Measurements from ENCODE around the gene NKIRAS2. TPM values are rescaled to one million over a fixed set of nuclear protein-coding genes. Genes with fewer than 3 reads are reported as not detected.

Gene NKIRAS2
- total and polyA plus RNA-seq, 2 experiments from 2014 or later: 31.3 to 52.9 TPM

GRCh38 chr17:42050393-42051012 is 30.6 kb downstream of the NKIRAS2 start, which contains the start of gene C17orf113:
C17orf113 (minus strand) TSS chr17:42050601; CDS start chr17:42043376, 7,225 bp downstream.
- Histone ChIP-seq H3K27me3 (ENCODE audit: insufficient read depth) (no peaks in the 10 kb centered on the region), H3K4me1 (ENCODE audit: insufficient read depth) (peaks cover 34% of the 10 kb centered on the region), H3K79me2 (replicated peaks; ENCODE audit: insufficient read depth) (no peaks in the 10 kb centered on the region), H3K9me2 (ENCODE audit: insufficient read depth) (no peaks in the 10 kb centered on the region), H4K20me1 (replicated peaks; ENCODE audit: insufficient read depth) (no peaks in the 10 kb centered on the region), H3K4me2 (peak within 1 kb of the TSS; percentile 87), H3K36me3 (ENCODE audit: insufficient read depth) (no peaks in the 10 kb centered on the region), H2AFZ (peak within 1 kb of the TSS; percentile 98), H3F3A (replicated peaks; ENCODE audit: low read depth) (0 out of 2 replicates have a peak, but pooled peaks cover 7% of the 10 kb centered on the region), H3K4me3 (peak within 1 kb of the TSS; percentile 63), H3K27ac (ENCODE audit: low read depth) (no peak within 1 kb of the TSS)
- Mint-ChIP-seq H3K9me3 (no peaks in the 10 kb centered on the region), H3K27me3 (ENCODE audit: insufficient read depth, low read depth, poor library complexity) (peaks cover 22% of the 10 kb centered on the region), H3K4me1 (peaks cover 46% of the 10 kb centered on the region), H3K27ac (no peak within 1 kb of the TSS), H3K4me3 (peak within 1 kb of the TSS; percentile 86), H3K36me3 (ENCODE audit: low read depth) (no peaks in the 10 kb centered on the region)
- TF ChIP-seq CREB1 (CRISPR knock-in tag; IDR thresholded peaks at IDR 0.05; ENCODE audit: low read depth) (no peak), ZNF114 (CRISPR knock-in tag; IDR thresholded peaks at IDR 0.05) (no peak), CTCF (conservative IDR thresholded peaks at IDR 0.05; ENCODE audit: low read depth in 2 of 2) (peak; percentile 4 to 57), POLR2AphosphoS5 (IDR thresholded peaks at IDR 0.05; ENCODE audit: low read depth) (peak; percentile 59)
- peak; percentile 81 for DNase-seq (ENCODE audit: low spot score)
- peak; percentile 81 for ATAC-seq

- Mint-ChIP-seq H3K9me3 (no peaks in the 10 kb centered on the region), H3K4me3 (peak overlapping the region; percentile 84), H3K27ac (no peak overlapping the region), H3K36me3 (ENCODE audit: low read depth) (no peaks in the 10 kb centered on the region), H3K4me1 (peaks cover 51% of the 10 kb centered on the region), H3K27me3 (ENCODE audit: insufficient read depth, low read depth, poor library complexity) (peaks cover 22% of the 10 kb centered on the region)
- no peak for DNase-seq (ENCODE audit: low spot score)
- Histone ChIP-seq H3K4me1 (ENCODE audit: insufficient read depth) (peaks cover 34% of the 10 kb centered on the region), H3K27ac (ENCODE audit: low read depth) (no peak overlapping the region), H3K27me3 (ENCODE audit: insufficient read depth) (no peaks in the 10 kb centered on the region), H3K4me3 (peak overlapping the region; percentile 63), H3F3A (replicated peaks; ENCODE audit: low read depth) (0 out of 2 replicates have a peak, but pooled peaks cover 7% of the 10 kb centered on the region), H3K79me2 (replicated peaks; ENCODE audit: insufficient read depth) (no peaks in the 10 kb centered on the region), H3K4me2 (peak overlapping the region; percentile 84), H3K9me2 (ENCODE audit: insufficient read depth) (no peaks in the 10 kb centered on the region), H3K36me3 (ENCODE audit: insufficient read depth) (no peaks in the 10 kb centered on the region), H4K20me1 (replicated peaks; ENCODE audit: insufficient read depth) (no peaks in the 10 kb centered on the region), H2AFZ (no peak overlapping the region)
- ATAC-seq: peak; percentile 2; the same call in 2 of the 3 replicates
- TF ChIP-seq ZNF331 (CRISPR knock-in tag; IDR thresholded peaks at IDR 0.05; ENCODE audit: low read depth) (no peak), EZH2phosphoT487 (IDR thresholded peaks at IDR 0.05; ENCODE audit: unreplicated experiment) (no peak)
- TF ChIP-seq, protein P1, sequence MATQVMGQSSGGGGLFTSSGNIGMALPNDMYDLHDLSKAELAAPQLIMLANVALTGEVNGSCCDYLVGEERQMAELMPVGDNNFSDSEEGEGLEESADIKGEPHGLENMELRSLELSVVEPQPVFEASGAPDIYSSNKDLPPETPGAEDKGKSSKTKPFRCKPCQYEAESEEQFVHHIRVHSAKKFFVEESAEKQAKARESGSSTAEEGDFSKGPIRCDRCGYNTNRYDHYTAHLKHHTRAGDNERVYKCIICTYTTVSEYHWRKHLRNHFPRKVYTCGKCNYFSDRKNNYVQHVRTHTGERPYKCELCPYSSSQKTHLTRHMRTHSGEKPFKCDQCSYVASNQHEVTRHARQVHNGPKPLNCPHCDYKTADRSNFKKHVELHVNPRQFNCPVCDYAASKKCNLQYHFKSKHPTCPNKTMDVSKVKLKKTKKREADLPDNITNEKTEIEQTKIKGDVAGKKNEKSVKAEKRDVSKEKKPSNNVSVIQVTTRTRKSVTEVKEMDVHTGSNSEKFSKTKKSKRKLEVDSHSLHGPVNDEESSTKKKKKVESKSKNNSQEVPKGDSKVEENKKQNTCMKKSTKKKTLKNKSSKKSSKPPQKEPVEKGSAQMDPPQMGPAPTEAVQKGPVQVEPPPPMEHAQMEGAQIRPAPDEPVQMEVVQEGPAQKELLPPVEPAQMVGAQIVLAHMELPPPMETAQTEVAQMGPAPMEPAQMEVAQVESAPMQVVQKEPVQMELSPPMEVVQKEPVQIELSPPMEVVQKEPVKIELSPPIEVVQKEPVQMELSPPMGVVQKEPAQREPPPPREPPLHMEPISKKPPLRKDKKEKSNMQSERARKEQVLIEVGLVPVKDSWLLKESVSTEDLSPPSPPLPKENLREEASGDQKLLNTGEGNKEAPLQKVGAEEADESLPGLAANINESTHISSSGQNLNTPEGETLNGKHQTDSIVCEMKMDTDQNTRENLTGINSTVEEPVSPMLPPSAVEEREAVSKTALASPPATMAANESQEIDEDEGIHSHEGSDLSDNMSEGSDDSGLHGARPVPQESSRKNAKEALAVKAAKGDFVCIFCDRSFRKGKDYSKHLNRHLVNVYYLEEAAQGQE (IDR thresholded peaks at IDR 0.05; ENCODE audit: unreplicated experiment): no peak
Observed at GRCh38 chr17:42051013-42051400, 31.1 kb downstream of the NKIRAS2 start.

Data from GM23338 (cell line).